ENCODE data around the gene RBMS1. TPM values are rescaled to one million over a fixed set of nuclear protein-coding genes. Genes with fewer than 3 reads are reported as not detected.

Gene RBMS1
- total RNA-seq, 1 experiment from 2014 or later, result 77.5 TPM

GRCh38 chr2:160380611-160381010 is 113.0 kb downstream of the RBMS1 start:
- Histone ChIP-seq H2BK20ac (ENCODE audit: low read depth, low read length, poor library complexity, severe bottlenecking) (no peak overlapping the region), H3K27ac (ENCODE audit: insufficient read length, low read depth, low read length) (no peak overlapping the region), H2BK120ac (ENCODE audit: low read depth, low read length, poor library complexity, severe bottlenecking) (no peak overlapping the region), H4K8ac (replicated peaks; ENCODE audit: insufficient read length, low read depth, low read length) (no peak overlapping the region), H2BK15ac (ENCODE audit: low read depth, low read length) (no peak overlapping the region), H3K27me3 (ENCODE audit: insufficient read depth, low read length) (no peaks in the 10 kb centered on the region), H3K4ac (ENCODE audit: low read depth, low read length) (no peak overlapping the region), H3K9ac (ENCODE audit: extremely low read depth, insufficient read length, low read length) (no peak overlapping the region), H3K79me2 (ENCODE audit: insufficient read depth, low read length) (peaks cover 2% of the 10 kb centered on the region; the same call in 1 of the 2 replicates), H3K23me2 (ENCODE audit: insufficient read length, low read depth, low read length, poor library complexity, severe bottlenecking) (no peaks in the 10 kb centered on the region), H3K4me1 (ENCODE audit: insufficient read depth, low read length) (peaks cover 3% of the 10 kb centered on the region), H2BK5ac (ENCODE audit: insufficient read length, low read length) (no peak overlapping the region), H3K14ac (ENCODE audit: insufficient read depth, low read length) (no peak overlapping the region), H2AK5ac (ENCODE audit: insufficient read length, low read length) (no peak overlapping the region), H3K4me2 (ENCODE audit: insufficient read depth, insufficient read length, low read length) (no peak overlapping the region), H4K20me1 (ENCODE audit: control insufficient read depth, insufficient read depth, insufficient read length) (no peaks in the 10 kb centered on the region), H3K18ac (ENCODE audit: insufficient read length, low read depth, low read length) (no peak overlapping the region), H2BK12ac (ENCODE audit: insufficient read length, low read depth, low read length) (no peak overlapping the region), H3K9me3 (ENCODE audit: control insufficient read depth, low read depth, low read length) (no peaks in the 10 kb centered on the region), H4K5ac (ENCODE audit: insufficient read length, low read depth, low read length) (no peak overlapping the region), H3K23ac (ENCODE audit: insufficient read length, low read depth, low read length) (no peak overlapping the region), H3T11ph (ENCODE audit: low read length) (no peak overlapping the region), H2AFZ (ENCODE audit: low read length) (no peak overlapping the region), H3K79me1 (ENCODE audit: insufficient read depth, low read depth, low read length, poor library complexity, severe bottlenecking) (no peaks in the 10 kb centered on the region), H4K91ac (ENCODE audit: insufficient read length, low read depth, low read length) (no peak overlapping the region), H3K56ac (ENCODE audit: insufficient read length, low read depth, low read length) (no peak overlapping the region)
- Mint-ChIP-seq H3K36me3 (ENCODE audit: insufficient read depth in 1 of 3, low read depth in 3 of 3) (no peaks in the 10 kb centered on the region), H3K27ac (no peak overlapping the region), H3K27me3 (ENCODE audit: low read depth) (no peaks in the 10 kb centered on the region), H3K9me3 (no peaks in the 10 kb centered on the region), H3K4me3 (no peak overlapping the region), H3K4me1 (peaks cover 55 to 75% of the 10 kb centered on the region in 2 experiments)
- no CpG with 5 or more reads among the region's 5 CpGs for WGBS (ENCODE audit: extremely low coverage, insufficient read length, low lambda C conversion rate)
- TF ChIP-seq CTCF (conservative IDR thresholded peaks at IDR 0.05), result no peak
- no peak for DNase-seq

All from H9 (cell line).